ENCODE data around the gene PRXL2B.

GRCh38 chr1:2595261-2595811 lies 8.8 kb downstream of the PRXL2B start:
- TF ChIP-seq CTCF (IDR thresholded peaks at IDR 0.05; ENCODE audit: low read length) (no peak), EZH2 (optimal IDR thresholded peaks at IDR 0.05; ENCODE audit: low read depth, low read length) (no peak), EZH2phosphoT487 (IDR thresholded peaks at IDR 0.05; ENCODE audit: low read length) (no peak)

All from MM.1S (cell line).